ENCODE measurements around the gene ZNF385A. TPM values are rescaled to one million over a fixed set of nuclear protein-coding genes. Genes with fewer than 3 reads are reported as not detected.

Gene ZNF385A
- total RNA-seq, 1 experiment from 2014 or later: 17.5 TPM

- TF ChIP-seq, protein P1, sequence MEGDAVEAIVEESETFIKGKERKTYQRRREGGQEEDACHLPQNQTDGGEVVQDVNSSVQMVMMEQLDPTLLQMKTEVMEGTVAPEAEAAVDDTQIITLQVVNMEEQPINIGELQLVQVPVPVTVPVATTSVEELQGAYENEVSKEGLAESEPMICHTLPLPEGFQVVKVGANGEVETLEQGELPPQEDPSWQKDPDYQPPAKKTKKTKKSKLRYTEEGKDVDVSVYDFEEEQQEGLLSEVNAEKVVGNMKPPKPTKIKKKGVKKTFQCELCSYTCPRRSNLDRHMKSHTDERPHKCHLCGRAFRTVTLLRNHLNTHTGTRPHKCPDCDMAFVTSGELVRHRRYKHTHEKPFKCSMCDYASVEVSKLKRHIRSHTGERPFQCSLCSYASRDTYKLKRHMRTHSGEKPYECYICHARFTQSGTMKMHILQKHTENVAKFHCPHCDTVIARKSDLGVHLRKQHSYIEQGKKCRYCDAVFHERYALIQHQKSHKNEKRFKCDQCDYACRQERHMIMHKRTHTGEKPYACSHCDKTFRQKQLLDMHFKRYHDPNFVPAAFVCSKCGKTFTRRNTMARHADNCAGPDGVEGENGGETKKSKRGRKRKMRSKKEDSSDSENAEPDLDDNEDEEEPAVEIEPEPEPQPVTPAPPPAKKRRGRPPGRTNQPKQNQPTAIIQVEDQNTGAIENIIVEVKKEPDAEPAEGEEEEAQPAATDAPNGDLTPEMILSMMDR (conservative IDR thresholded peaks at IDR 0.05; ENCODE audit: low read depth, low read length): no peak
- TF ChIP-seq EZH2 (IDR thresholded peaks at IDR 0.05; ENCODE audit: borderline replicate concordance, low read depth, low read length, poor library complexity, severe bottlenecking): no peak
- H3K4me1 ChIP-seq (ENCODE audit: insufficient read depth, low read length, poor library complexity, severe bottlenecking): peaks cover 34% of the 10 kb centered on the region
- H3K4me3 ChIP-seq (ENCODE audit: low read depth, low read length, poor library complexity, severe bottlenecking): no peak overlapping the region
- BruUV-seq (replicated peaks): no TSS peak
- H3K9me3 ChIP-seq (ENCODE audit: low read depth, low read length, poor library complexity, severe bottlenecking): no peaks in the 10 kb centered on the region
- no peaks in the 10 kb centered on the region for H3K36me3 ChIP-seq (ENCODE audit: insufficient read depth, low read length, poor library complexity, severe bottlenecking)
- intact Hi-C loops (cut with micrococcal nuclease; ENCODE audit: unreplicated experiment): no loop called here
- ChIA-PET CTCF (interaction anchor here (3.9 kb wide), 1 partner anchor 31 kb away, joined by 17 read pairs; no protein-coding TSS in a partner anchor), POLR2A (ENCODE audit: low non-redundant PET) (no interaction called here)
- no peak overlapping the region for H3K27ac ChIP-seq (ENCODE audit: low read depth, low read length, poor library complexity, severe bottlenecking)
- no peak for DNase-seq (ENCODE audit: low spot score)
- no peaks in the 10 kb centered on the region for H3K27me3 ChIP-seq (replicated peaks; ENCODE audit: insufficient read depth, low read depth, low read length, poor library complexity)
Measured at GRCh38 chr12:54430471-54431069, 46.0 kb upstream of the ZNF385A start.

DNA sequence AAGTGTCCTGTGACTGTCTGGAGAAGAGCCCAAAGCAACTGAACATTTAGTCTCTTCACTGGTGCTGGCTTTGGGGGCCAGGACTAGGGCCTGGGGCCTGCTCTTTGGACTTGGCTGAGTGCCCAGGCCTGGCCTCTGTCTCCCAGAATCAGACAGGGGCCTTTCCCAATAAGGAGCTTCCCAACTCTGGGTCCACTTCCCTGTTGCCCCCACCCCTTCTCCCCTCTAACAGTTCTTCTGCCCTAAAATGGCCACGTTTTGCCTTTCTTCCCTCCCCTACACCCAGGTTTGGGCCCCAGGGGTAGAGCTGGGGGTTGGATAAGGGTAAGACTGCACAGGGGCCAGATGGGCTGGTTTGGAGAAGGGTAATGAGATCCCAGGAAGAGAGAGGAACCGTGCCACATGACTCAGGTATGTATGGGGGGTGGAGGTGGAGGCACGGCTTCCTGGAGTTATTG is 44.5 kb upstream of the ZNF385A start:
- intact Hi-C loops (cut with micrococcal nuclease; ENCODE audit: unreplicated experiment): no loop called here
- H3K27me3 ChIP-seq (replicated peaks; ENCODE audit: insufficient read depth, low read depth, low read length, poor library complexity): no peaks in the 10 kb centered on the region
- H3K9me3 ChIP-seq (ENCODE audit: low read depth, low read length, poor library complexity, severe bottlenecking): no peaks in the 10 kb centered on the region
- CTCF ChIA-PET: no interaction called here
- H3K4me3 ChIP-seq (ENCODE audit: low read depth, low read length, poor library complexity, severe bottlenecking): no peak overlapping the region
- no peak for DNase-seq (ENCODE audit: low spot score)
- H3K4me1 ChIP-seq (ENCODE audit: insufficient read depth, low read length, poor library complexity, severe bottlenecking): peaks cover 33% of the 10 kb centered on the region
- no peak for TF ChIP-seq EZH2 (IDR thresholded peaks at IDR 0.05; ENCODE audit: borderline replicate concordance, low read depth, low read length, poor library complexity, severe bottlenecking)
- TF ChIP-seq, protein P1 (conservative IDR thresholded peaks at IDR 0.05; ENCODE audit: low read depth, low read length): no peak
- H3K36me3 ChIP-seq (ENCODE audit: insufficient read depth, low read length, poor library complexity, severe bottlenecking): no peaks in the 10 kb centered on the region
- BruUV-seq (replicated peaks): no TSS peak
- POLR2A ChIA-PET (ENCODE audit: low non-redundant PET): no interaction called here
- no peak overlapping the region for H3K27ac ChIP-seq (ENCODE audit: low read depth, low read length, poor library complexity, severe bottlenecking)

DNA sequence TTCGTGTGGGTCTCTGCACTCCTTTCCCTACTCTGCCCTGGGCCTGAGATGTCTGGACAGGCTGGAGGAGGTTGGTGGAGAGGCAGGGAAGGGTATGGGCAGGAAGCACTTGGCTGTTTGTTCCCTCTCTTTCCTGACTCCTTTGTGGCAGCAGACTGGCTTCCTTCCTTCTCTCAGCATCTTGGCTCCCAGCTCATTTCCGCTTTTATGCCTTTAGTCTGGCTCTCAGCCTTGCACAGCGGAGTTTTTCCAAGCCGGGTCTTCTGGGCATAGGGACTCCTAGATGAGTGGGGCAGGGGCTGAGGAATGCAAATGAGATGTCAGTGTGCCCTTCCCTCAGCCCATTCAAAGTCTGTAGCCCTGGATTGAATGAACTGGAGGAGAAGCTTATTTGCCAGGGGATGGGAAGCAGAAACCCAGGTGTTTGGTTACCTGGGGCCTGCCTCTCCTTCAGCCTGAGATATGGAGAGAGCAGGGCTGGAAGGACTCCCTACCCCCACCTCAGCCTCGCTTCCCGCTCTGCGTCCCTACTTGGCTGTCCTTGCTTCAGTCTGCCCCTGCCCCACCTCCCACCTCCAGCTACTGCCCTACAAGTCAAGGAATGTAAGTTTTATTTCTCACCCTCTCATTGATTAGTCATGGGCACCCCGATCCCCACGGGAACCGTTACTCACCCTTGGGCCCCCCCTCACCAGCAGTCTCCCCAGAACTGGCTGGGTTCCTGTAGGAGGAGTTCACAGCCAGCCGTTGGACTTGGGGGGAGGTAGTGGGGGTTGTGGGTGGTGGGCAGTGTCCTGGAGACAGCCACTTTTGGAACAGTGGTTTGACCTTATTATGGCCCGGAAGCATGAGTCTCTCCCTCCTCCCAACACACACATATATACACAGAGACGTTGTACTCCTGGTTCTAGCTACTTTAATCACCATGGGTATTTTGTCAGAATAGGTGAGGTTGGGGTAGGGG is 43.8 kb upstream of the ZNF385A start:
- CTCF ChIA-PET: interaction anchor here (0.7 kb wide), 1 partner anchor 29 kb away, joined by 3 read pairs; no protein-coding TSS in a partner anchor
- H3K36me3 ChIP-seq (ENCODE audit: insufficient read depth, low read length, poor library complexity, severe bottlenecking): no peaks in the 10 kb centered on the region
- no peak for TF ChIP-seq EZH2 (IDR thresholded peaks at IDR 0.05; ENCODE audit: borderline replicate concordance, low read depth, low read length, poor library complexity, severe bottlenecking)
- TF ChIP-seq, protein P1 (conservative IDR thresholded peaks at IDR 0.05; ENCODE audit: low read depth, low read length): no peak
- H3K4me1 ChIP-seq (ENCODE audit: insufficient read depth, low read length, poor library complexity, severe bottlenecking): peaks cover 33% of the 10 kb centered on the region
- intact Hi-C loops (cut with micrococcal nuclease; ENCODE audit: unreplicated experiment): no loop called here
- POLR2A ChIA-PET (ENCODE audit: low non-redundant PET): no interaction called here
- no peaks in the 10 kb centered on the region for H3K27me3 ChIP-seq (replicated peaks; ENCODE audit: insufficient read depth, low read depth, low read length, poor library complexity)
- no peak for DNase-seq (ENCODE audit: low spot score)
- BruUV-seq (replicated peaks): no TSS peak
- H3K4me3 ChIP-seq (ENCODE audit: low read depth, low read length, poor library complexity, severe bottlenecking): no peak overlapping the region
- no peak overlapping the region for H3K27ac ChIP-seq (ENCODE audit: low read depth, low read length, poor library complexity, severe bottlenecking)
- no peaks in the 10 kb centered on the region for H3K9me3 ChIP-seq (ENCODE audit: low read depth, low read length, poor library complexity, severe bottlenecking)

Measured in A673 (cell line).